T follicular helper cell (primary cell): ENCODE data around the gene ERBB4.

Experiments
- DNase-seq: peaks from one replicate; pipeline ENCODE4 v3.0.0-alpha.2; 2020; ENCODE audit warnings: low read depth

Gene ERBB4

DNA sequence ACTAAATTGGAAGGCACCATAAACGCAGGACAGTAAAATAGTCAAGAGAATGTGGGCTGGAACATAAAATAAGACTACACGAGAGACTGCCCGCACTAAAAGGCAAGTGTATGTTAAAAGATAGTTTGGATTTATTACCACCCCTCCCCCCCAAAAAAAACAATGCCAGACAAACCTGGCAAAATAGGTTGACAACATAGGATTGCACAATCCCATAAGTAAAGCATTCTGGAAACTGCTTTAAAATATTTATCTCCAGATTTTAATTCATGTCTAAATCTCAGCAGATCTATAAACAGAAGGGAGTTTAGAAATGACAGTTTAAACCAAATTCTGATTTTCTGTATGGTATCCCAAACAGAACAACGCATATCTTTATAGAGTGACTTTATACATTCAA lies 455.1 kb downstream of the ERBB4 start:
- no peak for DNase-seq

DNA sequence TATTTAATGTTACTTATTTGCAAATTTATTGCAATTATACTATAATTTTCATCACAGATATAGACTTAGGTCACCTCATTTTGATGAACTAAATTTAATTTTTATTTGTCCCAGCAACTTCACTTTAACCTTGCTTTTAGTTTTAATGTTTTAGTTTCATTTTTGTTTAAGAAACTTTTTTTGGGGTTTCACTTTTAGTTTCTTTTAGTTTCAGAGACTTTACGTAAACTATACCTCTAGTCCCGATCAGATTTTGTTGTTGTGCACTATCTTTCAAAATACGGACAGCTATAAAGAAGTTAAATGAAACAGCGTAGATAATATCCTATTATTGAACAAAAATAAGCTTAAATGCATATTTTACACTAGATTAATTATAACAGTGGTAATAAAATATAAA lies 460.5 kb downstream of the ERBB4 start:
- no peak for DNase-seq

DNA sequence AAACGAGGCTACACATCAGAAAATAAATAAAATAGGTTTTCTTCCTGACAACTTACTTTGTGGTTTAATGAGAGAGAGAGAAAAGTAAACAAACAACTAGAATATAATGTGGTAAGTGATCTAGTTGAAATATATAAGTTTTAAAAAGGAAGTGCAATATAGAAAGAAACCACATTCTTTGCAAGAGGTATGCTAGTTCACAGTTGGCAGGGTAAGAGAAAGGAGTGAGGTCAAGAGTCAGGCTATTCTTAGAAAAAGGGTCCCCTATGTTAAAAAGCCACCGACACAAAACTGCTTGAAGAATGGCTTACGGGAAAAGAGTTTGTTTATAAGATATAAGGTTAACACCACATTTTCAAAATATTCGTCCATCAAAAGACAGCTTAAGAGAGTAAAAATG lies 462.1 kb downstream of the ERBB4 start:
- DNase-seq: no peak

DNA sequence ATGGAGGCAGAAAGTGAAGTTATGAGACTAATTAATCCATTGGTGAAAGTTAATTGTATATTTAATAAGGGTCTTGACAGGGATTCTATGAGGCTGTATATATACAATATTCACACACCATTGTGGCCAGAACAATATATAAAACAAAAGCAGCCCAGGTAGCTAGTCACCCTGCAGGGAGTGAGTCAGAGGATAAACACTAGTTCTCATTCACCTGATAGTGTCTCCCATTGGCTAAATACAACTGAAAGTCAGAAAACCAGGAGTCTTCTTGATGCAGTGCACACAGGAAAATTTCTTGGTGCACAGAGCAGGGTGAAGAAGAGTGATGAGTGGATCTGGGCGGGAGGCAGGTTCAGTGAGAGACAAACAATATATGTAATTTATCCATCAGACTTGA lies 465.2 kb downstream of the ERBB4 start:
- no peak for DNase-seq

DNA sequence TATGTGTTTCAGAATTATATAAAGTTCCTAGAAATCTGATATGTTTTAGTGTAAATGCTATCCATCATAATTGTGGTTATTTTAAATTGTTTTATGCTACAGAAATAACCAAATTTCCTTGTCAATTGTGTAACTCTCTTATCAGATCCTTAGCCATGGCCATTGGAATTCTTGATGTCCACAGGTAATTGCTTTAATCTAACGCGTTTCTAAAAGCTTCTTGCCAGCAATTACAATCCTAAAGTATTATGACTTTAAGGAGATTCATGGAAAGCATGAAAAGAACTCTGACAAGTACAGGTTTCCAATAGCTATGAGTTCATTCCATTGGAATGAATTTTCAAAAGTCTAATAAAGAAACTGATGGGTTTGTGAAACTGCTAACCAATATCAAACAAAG lies 472.1 kb downstream of the ERBB4 start:
- DNase-seq: no peak

DNA sequence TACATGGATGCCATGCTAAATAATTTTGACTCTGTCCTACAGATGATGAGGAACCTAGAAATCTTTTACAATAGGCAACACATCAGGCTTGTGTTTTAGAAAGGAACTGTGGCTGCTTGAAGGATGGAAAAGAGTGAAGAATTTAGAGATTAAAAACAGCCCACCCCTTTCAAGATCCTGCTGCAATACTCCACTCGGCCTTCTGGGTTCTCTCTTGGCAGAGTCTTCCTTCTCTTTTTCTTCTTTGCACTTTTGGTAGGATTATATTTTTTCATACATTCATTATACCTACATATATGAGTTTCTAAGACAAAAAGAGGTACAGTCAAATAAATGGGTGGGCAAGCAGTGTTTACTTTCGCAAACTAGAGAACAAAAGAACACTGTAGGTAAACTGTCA lies 474.3 kb downstream of the ERBB4 start:
- DNase-seq: no peak

DNA sequence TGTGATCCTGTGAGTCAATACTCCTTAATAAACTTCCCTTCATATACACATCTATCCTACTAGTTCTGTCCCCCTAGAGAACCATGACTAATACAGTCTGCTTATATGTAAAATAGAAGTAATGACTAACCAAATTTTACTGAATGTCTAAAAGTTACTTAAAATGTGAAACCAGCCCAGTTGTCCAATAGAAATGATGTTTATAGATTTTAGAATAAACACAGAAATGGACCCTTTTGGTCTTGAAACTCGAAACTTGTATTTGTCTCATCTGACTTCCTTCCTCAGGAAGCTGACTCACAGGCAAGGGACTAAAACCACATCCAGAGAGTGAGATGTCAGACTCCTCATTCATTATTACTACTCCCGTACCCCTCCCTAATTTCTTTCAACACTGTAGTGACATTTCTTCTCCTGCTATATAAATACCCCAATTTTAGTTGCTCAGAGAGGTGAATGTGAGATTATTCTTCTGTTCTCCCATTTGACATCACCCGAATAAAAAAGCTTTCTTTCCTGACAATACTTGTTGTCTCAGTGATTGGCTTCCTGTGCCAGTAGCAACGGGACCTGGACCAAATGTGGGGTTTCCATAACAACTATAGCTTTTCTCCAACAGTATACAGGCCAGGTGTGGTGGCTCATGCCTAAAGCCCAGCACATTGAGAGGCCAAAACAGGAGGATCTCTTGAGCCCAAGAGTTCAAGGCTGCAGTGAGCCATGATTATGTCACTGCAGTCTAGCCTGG lies 486.0 kb downstream of the ERBB4 start:
- no peak for DNase-seq

DNA sequence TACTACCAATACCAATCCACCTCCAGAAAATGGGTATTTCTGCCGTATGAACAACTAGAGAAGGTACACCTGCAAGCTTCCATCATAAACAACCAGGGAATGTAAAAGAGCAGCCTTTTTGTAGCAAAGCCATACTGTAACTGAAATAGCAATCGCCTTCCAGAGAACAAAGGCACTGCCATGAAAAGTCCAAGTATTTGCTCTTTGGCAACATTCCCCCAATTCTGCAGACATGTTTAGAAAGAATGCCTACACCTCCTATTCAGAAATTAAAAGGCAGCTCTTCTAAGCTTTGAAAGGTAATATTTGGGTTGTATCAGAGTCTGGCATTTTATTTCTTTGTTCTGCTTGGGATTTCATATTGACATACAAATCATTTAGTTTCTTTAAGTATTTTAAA lies 487.7 kb downstream of the ERBB4 start:
- DNase-seq: no peak

DNA sequence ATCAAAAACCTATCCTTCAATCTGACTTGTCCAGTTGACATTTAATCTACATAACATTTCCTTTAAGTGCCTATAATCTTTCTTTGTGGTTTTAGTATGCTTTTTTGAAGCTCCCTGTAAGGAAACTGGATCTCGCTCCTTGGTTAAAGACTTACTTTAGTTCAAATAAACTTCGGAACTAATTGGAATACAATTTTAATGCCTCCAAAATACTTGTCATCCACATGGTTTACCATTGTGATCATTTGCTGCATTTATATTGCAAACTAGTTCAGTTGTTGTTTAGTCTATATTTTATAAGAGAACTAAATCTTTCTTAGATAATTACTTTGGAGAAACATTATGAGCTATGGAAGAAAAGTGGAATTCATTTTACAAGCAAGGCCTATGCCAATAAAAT lies 496.0 kb downstream of the ERBB4 start:
- DNase-seq: no peak

DNA sequence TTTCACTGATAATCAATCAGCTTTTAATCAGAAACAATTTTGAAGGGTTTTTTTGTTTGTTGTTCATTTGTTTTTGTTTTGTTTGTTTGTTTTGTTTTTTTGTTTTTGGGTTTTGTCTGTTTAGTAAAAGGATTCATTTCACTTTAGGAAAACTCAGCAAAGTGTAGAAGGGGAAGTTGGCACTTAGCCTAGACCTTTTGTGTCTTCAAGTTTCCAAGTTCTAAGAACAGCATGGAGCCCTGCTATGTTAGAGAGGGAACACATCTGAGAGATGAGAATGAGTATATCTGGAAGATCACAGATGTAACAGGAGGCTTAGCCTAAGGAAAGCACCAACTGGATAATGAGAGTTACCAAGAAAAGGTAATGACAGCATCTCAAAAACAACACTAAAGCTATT lies 501.5 kb downstream of the ERBB4 start:
- DNase-seq: no peak

DNA sequence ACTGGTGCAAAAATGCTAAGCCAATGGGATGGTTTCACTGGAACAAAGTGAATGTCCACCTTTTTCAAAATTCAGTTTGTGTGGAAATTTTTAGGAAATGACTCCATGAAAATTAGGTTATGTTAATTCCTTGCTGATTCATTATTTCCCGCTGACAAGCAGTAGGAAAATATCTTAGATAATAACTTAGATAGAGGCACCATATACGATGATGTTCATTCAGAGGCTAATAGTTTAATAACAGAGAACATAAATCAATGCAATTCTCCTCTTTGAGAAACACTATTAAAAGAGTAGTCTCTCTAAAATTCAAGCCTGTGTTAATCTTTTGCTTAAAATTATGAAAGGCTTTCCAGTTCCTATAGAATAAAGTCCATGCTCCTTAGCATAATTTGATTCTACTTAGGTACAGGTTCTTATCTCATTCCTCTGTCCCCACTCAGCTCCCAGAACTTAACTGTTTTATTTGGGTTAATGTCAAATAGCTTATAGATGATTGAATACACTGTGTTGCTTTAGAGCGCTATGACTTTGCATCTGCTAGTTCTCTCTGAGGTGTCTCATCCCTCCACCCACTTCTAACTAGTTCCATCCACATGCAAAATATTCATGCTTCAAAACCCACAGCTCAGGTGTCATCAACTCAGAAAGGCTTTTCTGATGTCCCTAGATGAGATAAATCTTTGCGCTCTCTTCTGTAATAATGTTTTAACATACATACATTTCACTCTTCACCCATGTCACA lies 503.6 kb downstream of the ERBB4 start:
- no peak for DNase-seq

- no peak for DNase-seq
These were observed 504.7 kb downstream of the ERBB4 start for GRCh38 chr2:212033888-212034287.

DNA sequence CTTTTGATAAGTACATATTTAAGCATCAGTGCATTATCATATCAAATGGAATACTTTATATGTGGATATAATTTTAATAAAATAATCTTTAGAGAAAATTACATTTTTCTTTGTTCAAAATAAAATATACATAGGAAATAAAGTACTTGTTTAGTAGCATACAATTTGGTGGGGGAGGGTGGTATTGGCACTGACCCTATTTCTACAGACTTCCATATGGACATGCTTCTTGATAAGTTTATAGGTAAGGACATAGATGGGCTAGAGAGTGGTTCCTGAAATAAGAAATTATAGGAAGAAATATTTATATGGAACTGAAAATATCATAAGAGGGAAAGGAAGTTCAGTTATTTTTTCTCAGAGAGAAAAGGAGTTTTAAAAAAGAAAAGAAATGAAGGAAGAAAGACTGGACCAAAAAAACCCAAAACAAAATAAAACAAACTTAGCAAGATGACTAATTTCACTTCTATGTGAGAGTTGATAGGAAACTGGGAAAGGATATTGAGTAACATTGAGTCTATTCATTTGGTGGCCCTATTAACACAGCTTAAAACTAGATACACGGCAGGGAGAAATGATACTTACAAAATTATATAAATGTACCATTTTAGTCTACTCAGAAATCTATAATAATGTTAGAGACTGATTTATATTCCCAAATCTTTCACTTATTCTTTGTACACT lies 505.9 kb downstream of the ERBB4 start:
- no peak for DNase-seq

- DNase-seq: no peak
These were observed 506.6 kb downstream of the ERBB4 start for GRCh38 chr2:212032032-212032431.

DNA sequence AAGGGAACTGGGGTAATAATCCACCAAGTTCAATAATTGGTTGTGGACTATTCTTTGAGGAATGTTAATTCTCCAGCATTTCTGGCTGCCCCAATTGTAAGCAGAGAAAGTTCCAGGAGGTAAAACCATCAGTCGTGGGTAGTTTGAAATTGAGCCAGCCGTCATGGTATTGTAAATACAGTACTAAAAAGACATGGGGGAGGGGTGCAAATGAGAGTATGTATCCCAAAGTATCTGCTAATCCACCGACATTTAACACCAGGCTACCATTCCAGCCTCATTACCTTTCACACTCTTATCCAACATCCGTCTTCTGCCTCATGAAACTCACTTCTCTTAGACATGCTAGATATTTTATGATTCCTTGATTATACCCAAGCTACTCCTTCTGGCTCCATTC lies 507.9 kb downstream of the ERBB4 start:
- DNase-seq: no peak

DNA sequence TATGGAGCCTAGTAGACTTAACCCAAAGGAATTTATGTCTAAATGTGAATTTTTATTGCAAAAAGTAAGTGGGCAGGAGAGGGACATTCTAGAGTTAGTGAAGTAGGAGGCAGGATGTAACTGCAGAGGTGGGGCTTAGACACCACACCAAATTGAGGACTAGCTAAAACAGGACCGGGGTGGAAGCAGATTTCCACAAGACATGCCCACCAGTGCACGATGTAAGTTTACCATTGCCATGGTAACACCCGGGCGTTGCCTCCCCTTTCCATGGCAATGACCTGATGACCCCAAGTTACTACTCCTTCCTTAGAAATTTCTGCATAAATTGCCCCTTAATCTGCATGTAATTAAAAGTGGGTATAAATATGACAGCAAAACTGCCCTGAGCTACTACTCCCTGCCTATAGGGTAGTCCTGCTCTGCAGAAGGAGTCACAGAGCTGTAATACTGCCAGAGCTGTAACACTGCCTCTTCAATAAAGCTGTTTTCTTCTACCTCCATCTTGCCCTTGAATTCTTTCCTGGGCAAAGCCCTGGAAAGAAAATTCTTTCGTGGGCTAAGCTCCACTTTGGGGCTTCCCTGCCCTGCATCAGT lies 509.7 kb downstream of the ERBB4 start:
- no peak for DNase-seq

DNA sequence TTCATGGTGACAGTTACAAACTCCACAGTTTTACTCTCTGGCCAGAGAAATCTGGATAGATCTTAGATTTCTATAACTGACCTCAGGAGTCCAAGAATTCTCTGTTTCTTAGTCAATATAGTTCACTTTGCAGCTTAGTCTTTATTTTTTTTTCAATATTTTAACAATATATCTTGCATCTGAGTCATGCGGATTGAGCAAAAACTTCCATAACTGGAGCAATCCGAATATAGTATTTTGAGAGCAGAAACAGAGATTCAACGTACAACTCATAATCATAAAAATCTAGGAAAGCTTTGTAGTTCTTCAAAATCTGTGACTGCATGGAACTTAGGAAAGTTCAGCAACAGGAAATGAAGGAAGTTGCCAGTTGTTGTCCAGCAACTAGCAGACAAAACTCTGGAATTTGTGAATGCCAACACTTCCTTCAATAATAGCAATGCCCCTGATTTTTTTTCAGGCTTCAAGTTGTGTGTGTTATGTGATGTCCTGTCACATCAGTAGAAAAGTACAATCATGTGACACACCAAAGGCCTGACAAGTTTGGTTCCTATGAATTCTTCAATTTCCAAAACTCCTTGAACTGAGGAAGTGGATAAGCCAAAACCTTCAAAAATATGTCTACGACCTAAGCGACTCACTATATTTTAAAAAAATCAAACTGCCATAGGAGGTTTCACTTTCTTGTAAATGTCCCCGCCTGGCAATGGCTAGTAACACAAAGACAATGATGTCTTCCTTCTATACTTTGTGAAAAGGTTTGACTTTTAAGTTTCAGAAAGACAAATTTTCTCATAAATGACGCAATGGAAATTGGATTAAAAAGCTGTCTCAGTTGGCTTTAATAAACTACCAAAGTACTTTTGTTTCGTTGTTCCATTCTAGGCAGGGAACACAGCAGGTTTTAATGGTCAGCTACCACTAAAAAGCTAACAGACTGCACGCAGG lies 510.6 kb downstream of the ERBB4 start:
- DNase-seq: no peak

DNA sequence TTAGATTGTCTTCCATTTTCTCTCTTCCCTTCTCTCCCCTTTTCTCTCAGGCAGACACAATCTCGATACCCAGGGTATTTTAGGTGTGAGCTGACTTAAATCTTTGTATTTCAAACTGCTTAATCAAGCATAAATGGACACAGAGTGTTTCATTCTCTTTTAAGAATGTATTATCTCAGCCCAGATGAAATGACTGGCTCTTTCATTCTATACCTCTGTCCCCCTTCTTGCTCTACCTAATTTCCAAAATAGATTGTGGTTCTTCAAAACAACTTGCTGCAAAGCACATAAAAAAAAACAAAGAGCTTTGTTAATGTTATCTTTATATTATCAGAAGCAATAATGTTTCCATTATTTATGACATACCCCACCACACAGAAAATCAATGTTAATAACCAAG lies 514.6 kb downstream of the ERBB4 start:
- DNase-seq: no peak

DNA sequence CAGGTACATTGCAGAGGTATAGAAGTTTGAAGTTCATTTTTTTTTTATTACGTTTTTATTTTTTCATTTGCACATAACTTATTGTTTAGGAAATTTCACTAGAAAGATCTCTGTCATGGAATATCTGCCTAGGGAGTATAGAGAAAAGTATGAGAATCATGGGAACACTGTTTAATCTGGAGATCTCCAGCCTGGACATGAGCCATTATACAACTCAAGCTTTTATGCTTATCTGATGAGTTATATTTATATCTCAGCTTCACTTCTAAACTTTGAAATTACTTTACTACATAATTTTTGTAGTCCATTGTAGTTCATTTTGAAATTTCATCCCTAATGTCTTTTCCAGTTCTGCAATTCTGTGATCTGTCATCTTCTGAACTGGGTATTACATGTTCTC lies 515.6 kb downstream of the ERBB4 start:
- DNase-seq: no peak

GRCh38 chr2:212021947-212022346 lies 516.7 kb downstream of the ERBB4 start:
- DNase-seq: no peak

DNA sequence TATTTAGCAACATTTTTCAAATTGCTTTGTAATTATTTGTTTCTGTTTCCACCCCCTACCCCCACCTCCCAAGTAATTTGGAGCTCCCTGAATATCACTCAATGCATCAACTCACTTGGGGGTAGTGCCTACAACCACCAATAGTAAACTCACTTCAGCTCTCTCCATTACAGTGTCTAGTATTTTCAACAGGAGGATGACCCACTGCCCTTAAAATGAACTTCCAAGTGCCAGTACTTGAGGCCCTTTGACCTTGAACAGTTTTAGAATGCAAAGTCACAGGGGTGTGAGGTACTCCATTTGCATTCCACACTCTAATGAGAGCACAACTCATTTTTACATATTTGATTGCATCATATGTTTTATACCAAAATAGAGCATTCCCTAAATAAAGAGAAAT lies 523.0 kb downstream of the ERBB4 start:
- DNase-seq: no peak

DNA sequence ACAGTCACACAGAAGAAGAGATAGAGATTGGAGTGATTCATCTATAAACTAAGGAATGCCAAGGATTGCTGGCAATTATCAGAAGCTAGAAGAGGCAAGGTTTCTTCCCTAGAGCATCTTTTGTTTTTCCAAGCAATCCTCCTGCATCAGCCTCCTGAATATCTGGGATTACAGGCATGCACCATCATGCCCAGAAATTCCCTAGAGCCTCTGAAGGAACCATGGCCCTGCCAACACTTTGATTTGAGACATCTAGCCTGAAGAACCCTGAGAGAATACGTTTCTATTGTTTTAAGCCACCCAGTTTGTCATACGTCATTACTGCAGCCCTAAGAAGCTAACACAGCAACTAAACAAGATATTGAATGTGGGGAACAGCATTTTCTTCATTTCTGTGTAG lies 525.0 kb downstream of the ERBB4 start:
- DNase-seq: no peak
